Endothelial cell of umbilical vein (primary cell): Measurements from ENCODE around the gene CACNB3. TPM values are rescaled to one million over a fixed set of nuclear protein-coding genes. Genes with fewer than 3 reads are reported as not detected.
"Not testable (repeated sequence)": the region's sequence is repeated elsewhere in the genome, so short reads cannot be mapped to it uniquely, and the experiment has no call there.

Experiments used
- BruUV-seq: library from RNA; stranded (reverse); fragments of 400-500 nt; replicated peaks from 2 replicates; lab custom pipeline; 2021; lab: Mats Ljungman, UMichigan
- CTCF ChIA-PET: fragments of 300-600, 350-600 bp; sonication (Branson Sonifier 250); formaldehyde crosslinking; loops from one replicate; lab custom pipeline; 2021; ENCODE audit warnings: antibody characterized with exemption, inconsistent platforms; lab: Charles Lee
- POLR2A ChIA-PET: fragments of 300-600, 350-600 bp; sonication (Branson Sonifier 250); formaldehyde crosslinking; loops from one replicate; lab custom pipeline; 2021; ENCODE audit warnings: antibody characterized with exemption, inconsistent platforms; lab: Charles Lee
- DNase-seq: peaks from one replicate; pipeline ENCODE4 v3.0.0-alpha.2; 2011; ENCODE audit warnings: low read depth, low spot score
- FAIRE-seq: peaks from 2 replicates; lab custom pipeline; 2011; peaks lifted over from hg19 to GRCh38; lab: Jason Lieb, UNC
- H2AFZ ChIP-seq: 2 replicates; pipeline ENCODE4 v1.6.0; 2012; ENCODE audit warnings: low read depth, low read length, control low read depth, inconsistent platforms
- H3K27ac ChIP-seq: 2 replicates; pipeline ENCODE4 v1.5.1; 2011; ENCODE audit warnings: low read depth, mild to moderate bottlenecking, control low read depth, low read length, moderate library complexity; ENCODE audit not compliant: insufficient read depth
- H3K27me3 ChIP-seq, 2 experiments: 2 replicates each; pipeline versions ENCODE4 v1.6.0 to v1.6.1; 2011; ENCODE audit warnings: low read length in 2 of 2, mixed read lengths in 1 of 2; ENCODE audit not compliant: control insufficient read depth in 2 of 2, insufficient read depth in 2 of 2
- H3K36me3 ChIP-seq, 2 experiments: 2 replicates in 1 of 2; 3 replicates in 1 of 2; pipeline ENCODE4 v1.5.1; 2011; ENCODE audit warnings: low read length in 2 of 2, mild to moderate bottlenecking in 1 of 2, moderate library complexity in 1 of 2; ENCODE audit not compliant: control insufficient read depth in 2 of 2, insufficient read depth in 2 of 2; ENCODE audit errors: extremely low read depth in 1 of 2
- H3K4me1 ChIP-seq: 3 replicates; pipeline ENCODE4 v1.5.1; 2011; ENCODE audit warnings: mild to moderate bottlenecking, low read length; ENCODE audit not compliant: control insufficient read depth, insufficient read depth; ENCODE audit errors: extremely low read depth
- H3K4me2 ChIP-seq: 2 replicates; pipeline ENCODE4 v1.6.1; 2011; ENCODE audit warnings: low read length, control low read depth, mixed read lengths; ENCODE audit not compliant: insufficient read depth
- H3K4me3 ChIP-seq, 3 experiments: fragments of 200-600 bp in 1 of 3; sonication (generic), shearing (Covaris generic) in 1 of 3; replicated peaks in 1 of 3; 2 replicates each; pipeline ENCODE4 v1.5.1; 2011 to 2016; ENCODE audit warnings: control low read depth in 3 of 3, low read length in 3 of 3, mild to moderate bottlenecking in 2 of 3, inconsistent platforms in 1 of 3, low read depth in 1 of 3, moderate library complexity in 1 of 3; ENCODE audit not compliant: insufficient read depth in 1 of 3
- H3K79me2 ChIP-seq: 2 replicates; pipeline ENCODE4 v1.6.0; 2012; ENCODE audit warnings: low read length, inconsistent platforms; ENCODE audit not compliant: control insufficient read depth, insufficient read depth
- H3K9ac ChIP-seq: replicated peaks from 2 replicates; pipeline ENCODE3; 2011; ENCODE audit warnings: low read length, control low read depth; ENCODE audit not compliant: insufficient read depth; ENCODE audit errors: extremely low read depth
- H3K9me1 ChIP-seq: replicated peaks from 3 replicates; pipeline ENCODE4 v1.6.0; 2011; ENCODE audit warnings: mild to moderate bottlenecking, low read length; ENCODE audit not compliant: control insufficient read depth, insufficient read depth; ENCODE audit errors: extremely low read depth
- H3K9me3 ChIP-seq: replicated peaks from 2 replicates; pipeline ENCODE4 v1.5.1; 2012; ENCODE audit warnings: low read length, inconsistent platforms; ENCODE audit not compliant: control insufficient read depth, insufficient read depth
- H4K20me1 ChIP-seq: replicated peaks from 2 replicates; pipeline ENCODE3; 2011; ENCODE audit warnings: mild to moderate bottlenecking, low read length; ENCODE audit not compliant: control insufficient read depth, insufficient read depth; ENCODE audit errors: extremely low read depth
- CTCF ChIP-seq, 2 donors: IDR thresholded peaks; 1 replicate in 1 of 2; 2 replicates in 1 of 2; pipeline ENCODE4 v1.5.1; 2011; ENCODE audit warnings: low read length in 2 of 2, mild to moderate bottlenecking in 2 of 2, moderate library complexity in 2 of 2, control low read depth in 1 of 2, inconsistent platforms in 1 of 2, low read depth in 1 of 2; ENCODE audit not compliant: insufficient read depth in 1 of 2; ENCODE audit errors: extremely low read depth in 1 of 2
- EZH2 ChIP-seq: IDR thresholded peaks from 2 replicates; pipeline ENCODE4 v1.6.1; 2012; ENCODE audit warnings: borderline replicate concordance, low read depth, mild to moderate bottlenecking, moderate library complexity, low read length, inconsistent platforms; ENCODE audit not compliant: severe bottlenecking
- FOS ChIP-seq: IDR thresholded peaks from 2 replicates; pipeline ENCODE4 v1.6.1; 2011; ENCODE audit warnings: mild to moderate bottlenecking, low read length, moderate library complexity, borderline replicate concordance; ENCODE audit not compliant: insufficient read depth
- GATA2 ChIP-seq: IDR thresholded peaks from 2 replicates; pipeline ENCODE4 v1.7.0; 2011; ENCODE audit warnings: low read depth, mild to moderate bottlenecking, moderate library complexity, mixed read lengths, low read length; ENCODE audit not compliant: insufficient read length, insufficient read depth
- JUN ChIP-seq: IDR thresholded peaks from 2 replicates; pipeline ENCODE4 v1.6.1; 2011; ENCODE audit warnings: borderline replicate concordance, low read depth; ENCODE audit not compliant: insufficient read length, insufficient read depth
- MYC ChIP-seq: IDR thresholded peaks from one replicate; pipeline ENCODE4 v1.6.1; 2011; ENCODE audit warnings: mild to moderate bottlenecking, low read depth, low read length
- POLR2A ChIP-seq: IDR thresholded peaks from 2 replicates; pipeline ENCODE4 v1.6.1; 2012; ENCODE audit warnings: low read depth, mild to moderate bottlenecking, control low read depth, low read length
- POLR2AphosphoS5 ChIP-seq: IDR thresholded peaks from 2 replicates; pipeline ENCODE4 v1.6.1; 2012; ENCODE audit warnings: low read depth, mild to moderate bottlenecking, control low read depth, low read length, moderate library complexity; ENCODE audit not compliant: insufficient read depth
- dilution Hi-C: fragments of 300-500 bp; cut with MboI; formaldehyde crosslinking; loops from one replicate; pipeline ENCODE4 v1.15.0; 2019; ENCODE audit warnings: low sequenced_read_pairs; ENCODE audit not compliant: extremely low pct_ligation_motif_present
- intact Hi-C: fragments of 100-400 bp; cut with micrococcal nuclease; formaldehyde crosslinking; loops from one replicate; pipeline ENCODE4 v1.10.0; 2022
- polyA plus RNA-seq, 4 experiments: library from polyadenylated mRNA; depleted of rRNA in 3 of 4; stranded (reverse) in 3 of 4; unstranded in 1 of 4; fragments of >200 nt; gene quantifications; 2 replicates each; pipeline versions ENCODE4 v1.2.1 to v1.2.3, GENCODE V29; 2011 to 2012; ENCODE audit warnings: missing spikeins in 1 of 4
- total RNA-seq: library from RNA; stranded (reverse); gene quantifications from 2 replicates; pipeline ENCODE4 v1.2.3, GENCODE V29; 2021
- TF ChIP-seq, protein P1 (sequence below): IDR thresholded peaks from 2 replicates; pipeline ENCODE4 v1.6.1; 2011; ENCODE audit not compliant: insufficient read depth, insufficient read length

CACNB3 gene
- total and polyA plus RNA-seq, 2 donors (not counting 3 experiments of a cell fraction or from before 2014, with no cell fraction given), result 37.4 to 61.8 TPM

GRCh38 chr12:48854488-48854887 lies 36.2 kb downstream of the CACNB3 start:
- DNase-seq (no peak), FAIRE-seq (no peak)
- no peaks in the 10 kb centered on the region for H3K9me1 ChIP-seq
- H3K4me2 ChIP-seq, result no peak overlapping the region
- no peak overlapping the region for H2AFZ ChIP-seq
- H4K20me1 ChIP-seq, result no peaks in the 10 kb centered on the region
- no peak overlapping the region for H3K9ac ChIP-seq
- peaks cover 24% of the 10 kb centered on the region for H3K79me2 ChIP-seq
- ChIA-PET CTCF (interaction anchor here (0.7 to 11.3 kb wide), 8 partner anchors 11 to 142 kb away, joined by 3 to 703 read pairs (median 56); partner anchors contain the start of gene RND1), POLR2A (no interaction called here)
- intact Hi-C loops, result no loop called here
- TF ChIP-seq FOS (no peak), CTCF (IDR thresholded peaks at IDR 0.05; ENCODE audit: extremely low read depth in 1 of 2, insufficient read depth in 1 of 2, low read depth in 1 of 2, low read length in 2 of 2) (no peak), MYC (no peak), EZH2 (no peak), GATA2 (no peak), JUN (no peak), POLR2AphosphoS5 (no peak), POLR2A (no peak)
- TF ChIP-seq, protein P1, sequence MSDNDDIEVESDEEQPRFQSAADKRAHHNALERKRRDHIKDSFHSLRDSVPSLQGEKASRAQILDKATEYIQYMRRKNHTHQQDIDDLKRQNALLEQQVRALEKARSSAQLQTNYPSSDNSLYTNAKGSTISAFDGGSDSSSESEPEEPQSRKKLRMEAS, result no peak
- H3K36me3 ChIP-seq, result peaks cover 0 to 6% of the 10 kb centered on the region in 2 experiments
- dilution Hi-C loops, result no loop called here
- peaks cover 18% of the 10 kb centered on the region for H3K4me1 ChIP-seq
- no peak overlapping the region for H3K4me3 ChIP-seq
- no TSS peak for BruUV-seq
- no peaks in the 10 kb centered on the region for H3K9me3 ChIP-seq
- no peak overlapping the region for H3K27ac ChIP-seq
- no peaks in the 10 kb centered on the region for H3K27me3 ChIP-seq

GRCh38 chr12:48854932-48855331 lies 36.6 kb downstream of the CACNB3 start:
- CTCF ChIA-PET, result interaction anchor here (1.0 to 11.3 kb wide), 6 partner anchors 11 to 133 kb away, joined by 5 to 703 read pairs (median 82); partner anchors contain the start of gene RND1
- H3K9me1 ChIP-seq, dilution Hi-C loops, H3K36me3 ChIP-seq, POLR2A ChIA-PET, H4K20me1 ChIP-seq, H3K9ac ChIP-seq, intact Hi-C loops, H3K4me3 ChIP-seq, H3K27me3 ChIP-seq, FAIRE-seq, H3K27ac ChIP-seq, H2AFZ ChIP-seq, H3K4me2 ChIP-seq, DNase-seq, BruUV-seq, H3K9me3 ChIP-seq: not testable (repeated sequence)
- Histone ChIP-seq H3K4me1 (peaks cover 18% of the 10 kb centered on the region), H3K79me2 (peaks cover 20% of the 10 kb centered on the region)
